Sigmoid colon (tissue), 4 donors: ENCODE results near the gene NAXD.

ENCODE experiments used
- CTCF ChIP-seq, 4 experiments: fragments of 450-650 bp in 3 of 4; fragments of 200-600 bp in 1 of 4; IDR thresholded peaks; one replicate each; pipeline ENCODE4 v1.5.1; 2016 to 2019; ENCODE audit warnings: antibody characterized with exemption in 4 of 4, mild to moderate bottlenecking in 3 of 4, moderate library complexity in 2 of 4
- EP300 ChIP-seq, 4 donors: sonication (generic); formaldehyde crosslinking; IDR thresholded peaks; one replicate each; pipeline ENCODE4 v1.6.1; 2017; ENCODE audit warnings: antibody characterized with exemption in 4 of 4
- POLR2AphosphoS5 ChIP-seq, 4 donors: sonication (generic); formaldehyde crosslinking; IDR thresholded peaks; one replicate each; pipeline ENCODE4 v1.6.1; 2017; ENCODE audit warnings: antibody characterized with exemption in 4 of 4

GRCh38 chr13:110597041-110597689 is 18.2 kb upstream of the NAXD start:
- TF ChIP-seq EP300 (IDR thresholded peaks at IDR 0.05) = no peak
- no peak for TF ChIP-seq CTCF (IDR thresholded peaks at IDR 0.05)
- no peak for TF ChIP-seq POLR2AphosphoS5 (IDR thresholded peaks at IDR 0.05)
